ENCODE measurements around the gene GPANK1. TPM values are rescaled to one million over a fixed set of nuclear protein-coding genes. Genes with fewer than 3 reads are reported as not detected.

The GPANK1 gene
- total RNA-seq, 1 experiment from 2014 or later: 33.3 TPM

DNA sequence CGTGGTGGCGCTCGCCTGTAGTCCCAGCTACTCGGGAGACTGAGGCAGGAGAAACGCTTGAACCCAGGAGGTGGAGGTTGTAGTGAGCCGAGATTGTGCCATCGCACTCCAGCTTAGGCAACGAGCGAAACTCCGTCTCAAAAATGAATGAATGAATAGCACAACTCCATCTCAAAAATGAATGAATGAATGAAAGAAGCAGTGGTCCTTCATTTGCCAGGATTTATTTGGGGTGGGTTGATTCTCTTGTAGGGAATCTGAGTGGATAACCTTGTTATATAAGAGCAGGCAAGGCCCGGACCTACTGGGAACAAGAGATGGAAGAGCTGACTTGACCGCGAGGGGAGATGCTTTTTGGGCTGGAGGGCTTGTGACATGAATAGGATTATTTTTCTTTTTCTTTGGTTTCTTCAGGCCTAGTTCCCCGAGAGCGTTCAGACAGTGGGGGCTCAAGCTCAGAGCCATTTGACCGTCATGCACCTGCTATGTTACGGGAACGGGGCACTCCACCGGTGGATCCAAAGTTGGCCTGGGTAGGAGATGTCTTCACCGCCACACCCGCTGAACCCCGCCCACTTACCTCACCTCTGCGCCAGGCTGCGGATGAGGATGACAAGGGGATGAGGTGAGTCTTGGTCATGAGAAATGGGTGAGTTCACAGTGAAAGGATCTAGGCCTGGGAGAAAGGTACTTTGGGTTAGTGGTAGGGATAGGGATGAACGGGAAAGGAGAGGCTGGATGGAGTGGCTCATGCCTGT, 34.4 kb downstream of the GPANK1 start:
- Histone ChIP-seq H3K4me3 (ENCODE audit: insufficient read depth, low read depth, low read length) (no peak overlapping the region), H3K27me3 (ENCODE audit: control insufficient read depth, insufficient read depth, low read length) (no peaks in the 10 kb centered on the region), H3K36me3 (replicated peaks; ENCODE audit: control insufficient read depth, insufficient read depth, low read length) (peaks cover 84% of the 10 kb centered on the region)
- no peak for DNase-seq

- no peaks in the 10 kb centered on the region for H3K27me3 ChIP-seq (ENCODE audit: control insufficient read depth, insufficient read depth, low read length)
- H3K36me3 ChIP-seq (replicated peaks; ENCODE audit: control insufficient read depth, insufficient read depth, low read length): peaks cover 84% of the 10 kb centered on the region
- DNase-seq: no peak
- no peak overlapping the region for H3K4me3 ChIP-seq (ENCODE audit: insufficient read depth, low read depth, low read length)
Observed at GRCh38 chr6:31629014-31629413, 35.8 kb downstream of the GPANK1 start.

DNA sequence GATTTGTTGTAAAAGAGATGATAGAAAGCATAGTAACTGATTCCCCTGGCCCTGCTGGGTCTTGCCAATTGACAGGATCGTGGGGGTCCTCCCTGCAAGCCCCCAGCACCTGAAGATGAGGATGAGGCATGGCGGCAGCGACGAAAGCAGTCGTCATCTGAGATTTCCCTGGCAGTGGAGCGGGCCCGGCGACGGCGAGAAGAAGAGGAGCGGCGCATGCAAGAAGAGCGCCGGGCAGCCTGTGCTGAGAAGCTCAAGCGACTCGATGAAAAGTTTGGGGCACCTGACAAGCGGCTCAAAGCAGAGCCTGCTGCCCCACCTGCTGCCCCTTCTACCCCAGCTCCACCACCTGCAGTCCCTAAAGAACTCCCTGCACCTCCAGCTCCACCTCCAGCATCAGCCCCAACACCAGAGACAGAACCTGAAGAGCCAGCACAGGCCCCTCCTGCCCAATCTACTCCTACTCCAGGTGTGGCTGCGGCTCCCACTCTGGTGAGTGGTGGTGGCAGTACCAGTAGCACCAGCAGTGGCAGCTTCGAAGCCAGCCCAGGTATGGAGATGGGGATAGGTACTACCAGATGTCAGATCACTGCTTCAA, 37.0 kb downstream of the GPANK1 start:
- no peaks in the 10 kb centered on the region for H3K27me3 ChIP-seq (ENCODE audit: control insufficient read depth, insufficient read depth, low read length)
- peaks cover 80% of the 10 kb centered on the region for H3K36me3 ChIP-seq (replicated peaks; ENCODE audit: control insufficient read depth, insufficient read depth, low read length)
- H3K4me3 ChIP-seq (ENCODE audit: insufficient read depth, low read depth, low read length): no peak overlapping the region
- DNase-seq: peak; percentile 34

DNA sequence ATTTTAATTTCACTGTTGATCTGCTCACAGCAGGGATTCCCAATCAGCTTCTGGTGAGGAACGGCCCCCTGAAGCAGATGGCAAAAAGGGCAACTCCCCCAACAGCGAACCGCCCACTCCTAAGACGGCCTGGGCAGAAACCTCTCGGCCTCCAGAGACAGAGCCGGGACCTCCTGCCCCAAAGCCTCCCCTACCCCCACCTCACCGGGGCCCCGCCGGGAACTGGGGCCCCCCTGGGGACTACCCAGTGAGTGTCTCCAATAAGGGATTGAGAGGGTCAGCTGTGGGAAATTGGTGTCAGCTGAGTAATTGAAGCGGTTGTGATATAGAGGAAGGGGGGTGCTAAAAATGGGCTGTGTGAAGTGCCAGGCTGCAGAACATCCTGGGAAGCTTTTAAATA, 37.8 kb downstream of the GPANK1 start:
- Histone ChIP-seq H3K4me3 (ENCODE audit: insufficient read depth, low read depth, low read length) (no peak overlapping the region), H3K27me3 (ENCODE audit: control insufficient read depth, insufficient read depth, low read length) (no peaks in the 10 kb centered on the region), H3K36me3 (replicated peaks; ENCODE audit: control insufficient read depth, insufficient read depth, low read length) (peaks cover 74% of the 10 kb centered on the region)
- DNase-seq: peak; percentile 49

DNA sequence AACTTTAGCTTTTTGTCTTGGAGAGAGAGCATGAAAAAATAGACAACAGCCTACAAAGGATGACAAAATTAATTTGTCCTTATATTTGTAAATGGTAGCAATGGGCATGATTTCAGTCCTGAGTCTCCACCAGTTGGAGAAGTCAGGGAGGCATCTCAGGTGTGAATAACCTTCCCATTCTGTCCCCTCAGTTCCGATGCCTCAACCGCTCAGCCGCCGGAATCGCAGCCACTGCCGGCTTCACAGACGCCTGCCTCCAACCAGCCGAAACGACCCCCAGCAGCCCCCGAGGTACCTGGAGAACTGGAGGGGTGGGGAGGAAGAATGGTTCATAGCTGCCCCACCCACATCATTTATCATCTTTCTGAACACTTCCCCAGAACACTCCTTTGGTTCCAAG, 40.7 kb downstream of the GPANK1 start:
- H3K4me3 ChIP-seq (ENCODE audit: insufficient read depth, low read depth, low read length): no peak overlapping the region
- DNase-seq: no peak
- peaks cover 55% of the 10 kb centered on the region for H3K36me3 ChIP-seq (replicated peaks; ENCODE audit: control insufficient read depth, insufficient read depth, low read length)
- no peaks in the 10 kb centered on the region for H3K27me3 ChIP-seq (ENCODE audit: control insufficient read depth, insufficient read depth, low read length)

GRCh38 chr6:31622684-31623091, 42.1 kb downstream of the GPANK1 start:
- Histone ChIP-seq H3K27me3 (ENCODE audit: control insufficient read depth, insufficient read depth, low read length) (no peaks in the 10 kb centered on the region), H3K36me3 (replicated peaks; ENCODE audit: control insufficient read depth, insufficient read depth, low read length) (peaks cover 42% of the 10 kb centered on the region), H3K4me3 (ENCODE audit: insufficient read depth, low read depth, low read length) (no peak overlapping the region)
- peak; percentile 32 for DNase-seq

- Histone ChIP-seq H3K36me3 (replicated peaks; ENCODE audit: control insufficient read depth, insufficient read depth, low read length) (peaks cover 37% of the 10 kb centered on the region), H3K27me3 (ENCODE audit: control insufficient read depth, insufficient read depth, low read length) (no peaks in the 10 kb centered on the region), H3K4me3 (ENCODE audit: insufficient read depth, low read depth, low read length) (peak overlapping the region; percentile 67)
- peak; percentile 36 for DNase-seq
Observed at GRCh38 chr6:31621991-31622390, 42.8 kb downstream of the GPANK1 start.

DNA sequence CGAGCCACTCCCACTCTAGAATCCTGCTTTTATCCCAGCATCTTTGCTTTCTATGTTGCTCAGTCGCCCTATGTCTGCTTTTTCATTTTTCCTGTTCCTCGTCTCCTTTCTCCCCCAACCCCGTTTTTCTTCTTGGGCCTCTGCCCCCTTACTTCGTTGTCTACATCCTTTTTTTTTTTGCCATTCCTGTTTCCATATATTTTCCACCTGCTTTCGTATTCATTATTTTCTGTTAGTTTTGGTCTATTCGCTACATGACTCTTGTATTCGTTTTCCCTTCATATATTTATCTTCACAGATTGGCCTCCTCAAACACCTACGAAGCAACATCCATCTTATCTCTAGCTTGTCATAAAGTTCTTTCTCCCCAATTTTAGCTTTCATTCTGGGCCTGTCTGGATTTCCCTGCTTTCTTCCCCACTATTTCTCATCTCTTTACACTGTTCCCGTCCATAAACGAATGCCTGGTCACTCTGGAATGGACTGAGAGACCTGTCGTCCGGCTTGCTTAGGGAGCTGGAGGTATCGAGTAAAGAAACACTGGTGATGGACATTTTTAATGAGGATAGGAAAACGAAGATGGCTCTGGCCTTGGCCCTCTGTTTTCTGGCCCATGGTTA, 43.4 kb downstream of the GPANK1 start:
- Histone ChIP-seq H3K4me3 (ENCODE audit: insufficient read depth, low read depth, low read length) (peak overlapping the region; percentile 67), H3K27me3 (ENCODE audit: control insufficient read depth, insufficient read depth, low read length) (no peaks in the 10 kb centered on the region), H3K36me3 (replicated peaks; ENCODE audit: control insufficient read depth, insufficient read depth, low read length) (peaks cover 32% of the 10 kb centered on the region)
- no peak for DNase-seq

DNA sequence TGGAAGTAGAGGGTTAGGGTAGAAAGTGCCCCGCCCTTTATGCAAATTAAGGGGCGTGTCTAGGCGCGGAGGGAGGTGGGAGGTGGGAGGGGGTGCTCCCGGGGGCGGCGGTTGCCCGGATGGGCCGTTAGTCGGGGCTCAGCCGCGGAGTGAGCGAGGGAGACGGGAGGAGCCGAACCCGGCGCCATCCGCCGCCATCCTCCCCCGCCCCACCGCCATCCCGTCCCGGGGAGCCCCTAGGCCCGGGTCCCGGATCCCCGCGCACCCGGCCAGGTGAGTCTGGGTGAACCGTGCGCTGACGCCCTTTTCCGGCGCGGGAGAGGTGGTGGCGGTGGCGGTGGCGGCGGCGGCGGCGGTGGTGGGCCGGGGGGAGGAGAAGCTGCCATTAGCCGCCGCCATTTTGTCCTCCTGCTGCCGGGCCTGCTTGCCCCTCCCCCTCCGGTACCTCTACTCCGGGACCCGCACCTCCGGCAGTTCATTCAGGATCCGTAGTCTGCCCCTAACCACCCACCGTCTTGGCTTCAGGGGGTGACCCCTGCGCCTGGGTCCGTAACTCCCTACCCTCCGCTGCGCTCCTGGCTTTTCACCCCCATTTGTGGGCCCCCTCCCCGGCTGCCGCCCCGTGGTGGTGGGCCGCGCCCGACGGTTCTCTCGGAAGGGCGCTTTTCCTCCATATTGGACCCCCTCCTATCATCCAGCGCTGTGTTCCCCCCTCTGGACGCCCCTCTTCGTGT, 44.0 kb downstream of the GPANK1 start, which contains the start of gene PRRC2A:
Gene PRRC2A, plus strand, starts transcription at position 130 of the 734 bp plus-strand sequence. CDS start 2,075 bp downstream, outside the sequence.
- H3K4me3 ChIP-seq (ENCODE audit: insufficient read depth, low read depth, low read length): peak within 1 kb of the TSS; percentile 77
- DNase-seq: peak; percentile 99
- H3K36me3 ChIP-seq (replicated peaks; ENCODE audit: control insufficient read depth, insufficient read depth, low read length): peaks cover 26% of the 10 kb centered on the region
- H3K27me3 ChIP-seq (ENCODE audit: control insufficient read depth, insufficient read depth, low read length): no peaks in the 10 kb centered on the region

DNA sequence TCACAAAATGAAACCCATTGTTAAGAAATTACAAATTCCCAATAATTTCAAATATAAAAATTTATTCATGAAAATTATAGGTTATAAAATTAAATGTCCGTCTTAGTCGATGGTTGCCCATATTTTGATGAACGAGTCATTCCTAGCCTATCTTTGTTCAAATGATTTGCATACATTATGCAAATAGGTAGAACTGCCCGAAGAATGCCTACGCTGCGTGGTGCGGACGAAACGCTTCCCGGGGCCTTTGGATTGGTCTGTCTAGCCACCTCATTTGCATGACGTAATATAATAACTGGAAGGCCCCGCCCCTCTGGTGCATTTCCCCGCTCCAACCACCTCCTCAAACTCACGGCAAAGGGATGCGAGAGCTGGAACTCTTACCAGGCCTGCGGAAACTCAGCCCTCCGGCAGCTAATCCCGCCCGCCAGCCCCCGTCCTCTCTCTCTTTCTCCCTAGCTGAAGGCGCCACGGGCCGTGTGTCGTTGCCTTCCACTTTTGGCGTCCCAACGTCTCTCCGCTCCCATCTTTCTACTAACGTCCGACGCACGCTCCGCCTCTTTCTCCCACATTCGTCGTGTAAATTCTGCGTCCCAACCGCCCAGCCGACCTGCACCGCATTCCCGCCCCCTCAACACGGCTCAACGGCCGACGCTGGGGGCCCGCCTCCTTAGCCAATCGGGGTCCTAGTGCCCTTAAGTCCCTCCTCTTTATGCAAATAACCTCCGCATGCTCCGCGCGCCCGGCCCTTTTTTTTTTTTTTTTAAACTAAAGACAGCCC, 44.8 kb downstream of the GPANK1 start:
- no peaks in the 10 kb centered on the region for H3K27me3 ChIP-seq (ENCODE audit: control insufficient read depth, insufficient read depth, low read length)
- H3K4me3 ChIP-seq (ENCODE audit: insufficient read depth, low read depth, low read length): peak overlapping the region; percentile 77
- H3K36me3 ChIP-seq (replicated peaks; ENCODE audit: control insufficient read depth, insufficient read depth, low read length): peaks cover 18% of the 10 kb centered on the region
- peak; percentile 89 for DNase-seq

- Histone ChIP-seq H3K27me3 (ENCODE audit: control insufficient read depth, insufficient read depth, low read length) (no peaks in the 10 kb centered on the region), H3K4me3 (ENCODE audit: insufficient read depth, low read depth, low read length) (no peak overlapping the region)
- DNase-seq: no peak
Observed at GRCh38 chr6:31617010-31617409, 47.8 kb downstream of the GPANK1 start.

DNA sequence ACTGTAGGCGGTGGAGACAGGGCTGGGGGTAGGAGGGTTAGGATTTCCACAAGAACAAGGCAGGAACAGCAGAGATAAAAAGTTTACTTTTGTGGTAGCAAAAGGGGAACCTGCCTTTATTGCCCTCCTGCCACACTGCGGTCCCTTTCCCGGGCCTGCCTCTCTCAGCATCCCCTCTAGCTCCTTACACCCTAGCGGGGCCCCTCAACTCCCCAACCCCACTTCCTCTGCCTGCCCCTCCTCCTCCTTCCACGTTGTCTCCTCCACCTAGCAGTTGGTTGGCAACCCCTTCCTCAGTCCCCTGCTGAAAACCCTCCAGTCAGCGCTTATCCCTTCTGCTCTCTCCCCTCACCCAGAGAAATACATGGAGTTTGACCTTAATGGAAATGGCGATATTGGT, 49.0 kb downstream of the GPANK1 start:
- DNase-seq: no peak
- no peak overlapping the region; the same call in 1 of the 2 replicates for H3K4me3 ChIP-seq (ENCODE audit: insufficient read depth, low read depth, low read length)
- no peaks in the 10 kb centered on the region for H3K36me3 ChIP-seq (replicated peaks; ENCODE audit: control insufficient read depth, insufficient read depth, low read length)
- H3K27me3 ChIP-seq (ENCODE audit: control insufficient read depth, insufficient read depth, low read length): no peaks in the 10 kb centered on the region

More at GRCh38 chr6:31617010-31617409, 47.8 kb downstream of the GPANK1 start:
- no peaks in the 10 kb centered on the region for H3K36me3 ChIP-seq (replicated peaks; ENCODE audit: control insufficient read depth, insufficient read depth, low read length)

DNA sequence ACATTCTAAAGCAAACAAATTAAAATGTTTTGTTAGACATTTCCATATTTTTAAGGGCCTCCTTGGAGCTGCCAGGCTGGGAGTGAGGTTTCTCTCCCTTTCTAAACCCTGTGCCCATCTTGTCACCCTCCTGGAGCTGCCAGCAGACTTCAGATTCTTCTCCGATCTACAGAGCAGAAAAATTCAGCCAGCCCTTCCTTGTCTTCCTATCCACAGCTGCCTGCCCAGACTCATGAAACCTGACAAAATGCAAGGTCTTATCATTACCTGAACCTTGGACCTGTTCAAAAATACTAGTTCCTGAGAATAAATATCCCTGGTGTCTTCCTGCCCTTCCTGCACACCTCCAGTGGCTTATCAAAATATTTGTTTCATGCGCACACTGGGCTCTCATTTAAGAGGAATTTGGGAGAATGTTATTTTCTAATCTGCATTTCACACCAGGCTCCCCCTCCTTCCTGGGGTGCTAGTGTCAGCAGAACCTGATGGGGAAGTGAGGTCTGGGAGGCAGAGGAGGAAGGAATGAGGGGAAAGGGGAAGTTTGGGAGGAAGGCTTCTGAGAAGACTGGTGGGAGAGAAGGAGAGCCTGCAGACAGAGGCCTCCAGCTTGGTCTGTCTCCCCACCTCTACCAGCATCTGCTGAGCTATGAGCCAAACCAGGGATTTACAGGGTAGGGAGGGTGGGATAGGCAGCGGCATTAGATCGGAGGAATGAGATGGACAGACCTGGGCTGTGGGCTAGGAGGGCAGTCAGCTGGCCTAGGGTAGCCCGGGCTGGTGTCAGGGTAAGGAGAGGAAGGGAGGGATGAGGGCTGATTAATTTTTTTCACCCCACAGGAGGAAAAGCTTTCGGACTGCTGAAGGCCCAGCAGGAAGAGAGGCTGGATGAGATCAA, 49.9 kb downstream of the GPANK1 start, which contains the start of gene AIF1:
Gene AIF1, plus strand, starts transcription at position 551 of the 895 bp plus-strand sequence. Its CDS starts 96 bp downstream, at position 647.
- H3K4me3 ChIP-seq (ENCODE audit: insufficient read depth, low read depth, low read length): no peak within 1 kb of the TSS; the same call in 1 of the 2 replicates

More for the DNA sequence above, 49.9 kb downstream of the GPANK1 start, which contains the start of gene AIF1:
- DNase-seq: no peak
- Histone ChIP-seq H3K36me3 (replicated peaks; ENCODE audit: control insufficient read depth, insufficient read depth, low read length) (no peaks in the 10 kb centered on the region), H3K27me3 (ENCODE audit: control insufficient read depth, insufficient read depth, low read length) (no peaks in the 10 kb centered on the region)

Measured in H7 (cell line).